Choroid plexus epithelial cell (primary cell): Measurements from ENCODE around the gene KIAA1958.
"Not testable (repeated sequence)": the region's sequence is repeated elsewhere in the genome, so short reads cannot be mapped to it uniquely, and the experiment has no call there.

Experiments used
- DNase-seq: peaks from one replicate; pipeline ENCODE4 v3.0.0-alpha.2; 2010; ENCODE audit warnings: low read depth
- H3K4me3 ChIP-seq: 2 replicates; pipeline ENCODE4 v1.5.1; 2011; ENCODE audit warnings: low read depth, mild to moderate bottlenecking, control low read depth, low read length, moderate library complexity
- CTCF ChIP-seq: conservative IDR thresholded peaks from 2 replicates; pipeline ENCODE4 v1.5.1; 2011; ENCODE audit warnings: low read depth, mild to moderate bottlenecking, control low read depth, inconsistent platforms, low read length, moderate library complexity

Gene KIAA1958

GRCh38 chr9:112572416-112572815 lies 85.8 kb downstream of the KIAA1958 start:
- no peak for TF ChIP-seq CTCF
- no peak for DNase-seq
- H3K4me3 ChIP-seq: no peak overlapping the region

GRCh38 chr9:112574008-112574407 lies 87.4 kb downstream of the KIAA1958 start:
- TF ChIP-seq CTCF: no peak

DNA sequence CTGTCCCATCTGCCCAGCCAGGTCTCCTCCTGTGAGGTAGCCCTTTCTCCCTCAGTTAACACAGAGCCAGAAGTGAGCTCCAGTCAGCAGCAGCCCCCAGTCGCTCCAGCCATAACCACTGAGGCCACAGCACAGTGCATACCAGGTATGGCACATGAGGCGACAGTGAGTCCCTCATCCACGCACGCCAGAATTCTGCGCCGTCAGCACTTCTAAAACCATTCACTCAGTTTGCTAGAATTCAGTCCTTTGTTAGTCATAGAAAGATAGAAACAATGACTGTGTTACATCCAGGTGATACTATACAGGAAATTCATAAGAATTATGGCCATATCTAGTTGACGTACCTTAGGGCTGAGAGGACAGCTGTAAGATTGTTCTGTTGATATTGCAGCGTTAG lies 88.5 kb downstream of the KIAA1958 start:
- no peak overlapping the region for H3K4me3 ChIP-seq
- DNase-seq: no peak
- no peak for TF ChIP-seq CTCF

More at GRCh38 chr9:112574008-112574407, 87.4 kb downstream of the KIAA1958 start:
- H3K4me3 ChIP-seq: no peak overlapping the region
- DNase-seq: no peak

DNA sequence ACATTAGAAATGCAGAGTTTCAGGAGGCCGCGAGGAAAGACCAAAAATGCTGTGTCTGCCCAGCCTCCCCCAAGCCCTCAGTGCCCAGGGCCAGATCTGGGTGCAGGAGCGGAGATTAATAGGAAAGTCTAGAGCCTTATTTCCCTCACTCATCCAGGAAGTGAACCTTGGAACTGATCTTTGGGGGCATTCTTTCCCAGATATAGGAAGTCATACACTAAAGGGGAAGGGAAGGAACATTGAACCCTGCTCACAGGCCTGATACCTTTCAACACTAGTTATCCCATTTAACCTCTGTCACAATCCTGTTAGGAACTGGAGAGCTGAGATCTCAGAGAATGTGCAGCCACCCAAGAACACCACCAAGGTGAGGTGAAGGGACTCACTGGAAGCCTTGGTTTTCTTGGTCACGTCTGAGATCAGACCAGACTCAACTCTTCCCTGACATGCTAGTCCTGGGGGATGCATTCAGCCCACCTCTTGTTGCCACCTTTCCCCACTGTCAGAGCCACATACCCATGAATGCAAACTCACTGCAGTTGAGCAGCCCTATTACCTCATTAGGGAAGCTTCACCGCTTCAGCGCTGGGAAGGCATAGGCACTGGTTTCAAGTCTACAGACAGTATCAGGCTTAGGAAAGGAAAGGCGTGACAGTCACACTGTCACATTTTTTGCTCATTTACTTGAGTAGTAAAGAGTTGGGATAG lies 95.0 kb downstream of the KIAA1958 start:
- no peak for DNase-seq
- TF ChIP-seq CTCF: no peak
- H3K4me3 ChIP-seq: no peak overlapping the region

DNA sequence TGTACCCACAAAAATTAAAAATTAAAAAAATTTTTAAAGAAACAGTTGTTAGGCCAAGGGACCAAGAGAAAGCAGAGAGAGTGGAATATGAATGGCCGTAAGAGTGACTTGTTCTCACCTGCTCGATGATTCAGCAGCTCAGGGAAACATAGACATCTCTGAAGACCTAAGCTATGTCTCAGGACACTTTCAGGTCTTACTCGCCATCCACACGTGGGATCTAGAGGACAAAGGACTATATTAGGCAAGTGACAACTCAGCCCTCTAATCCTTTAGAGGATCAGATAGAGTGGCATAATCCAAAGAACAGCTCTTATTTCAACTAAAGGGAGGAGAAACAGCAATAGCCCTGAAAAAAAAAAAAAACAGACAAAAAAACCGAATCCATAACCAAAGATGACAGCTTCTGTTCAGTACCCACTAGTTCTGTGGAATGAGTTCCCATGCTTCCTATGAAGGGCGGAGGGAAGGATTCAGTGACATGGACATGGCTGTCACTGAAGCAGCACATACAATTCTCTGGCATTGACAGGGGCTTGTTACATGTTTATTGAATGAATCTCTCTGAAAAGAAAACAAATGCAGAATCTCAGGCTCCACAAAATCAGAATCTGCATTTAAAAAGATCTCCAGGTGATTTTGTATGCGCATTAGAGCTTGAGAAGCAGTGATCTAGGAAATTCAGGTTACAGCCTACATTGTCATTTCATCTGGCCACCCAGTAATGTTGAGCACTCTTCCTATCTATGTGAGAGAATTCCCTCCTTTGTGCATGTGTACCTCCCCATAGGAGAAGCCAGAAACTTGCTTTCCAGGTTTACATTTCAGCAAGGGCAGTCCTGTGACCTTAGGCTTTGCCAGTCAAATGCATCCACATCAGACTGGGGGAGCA lies 96.0 kb downstream of the KIAA1958 start:
- no peak overlapping the region for H3K4me3 ChIP-seq
- no peak for DNase-seq
- no peak for TF ChIP-seq CTCF

- no peak overlapping the region for H3K4me3 ChIP-seq
- DNase-seq: peak; percentile 6
- TF ChIP-seq CTCF: no peak
Observed at GRCh38 chr9:112586599-112587155, 100.0 kb downstream of the KIAA1958 start.

GRCh38 chr9:112591875-112592274 lies 105.2 kb downstream of the KIAA1958 start:
- H3K4me3 ChIP-seq, DNase-seq: not testable (repeated sequence)
